OCI-LY3 (cell line): Measurements from ENCODE around the gene EDDM3A.

Experiments used
- H2AFZ ChIP-seq: fragments of 200-600, 300-600 bp; shearing (Covaris generic); 2 replicates; pipeline ENCODE4 v1.6.0; 2014; ENCODE audit warnings: antibody characterized with exemption, low read depth, low read length
- H3K27ac ChIP-seq: fragments of 200-600, 300-600 bp; sonication (generic); 2 replicates; pipeline ENCODE4 v1.5.1; 2014; ENCODE audit warnings: mild to moderate bottlenecking, low read length, moderate library complexity, mixed read lengths
- H3K27me3 ChIP-seq: fragments of 200-600, 300-600 bp; sonication (generic); 2 replicates; pipeline ENCODE4 v1.6.1; 2014; ENCODE audit warnings: low read depth, low read length, mixed read lengths
- H3K36me3 ChIP-seq: fragments of 200-600, 300-600 bp; sonication (generic); replicated peaks from 2 replicates; pipeline ENCODE3; 2014; ENCODE audit warnings: low read depth, low read length, mixed read lengths
- H3K4me1 ChIP-seq: fragments of 300-600, 200-600 bp; sonication (generic); 2 replicates; pipeline ENCODE4 v1.6.1; 2014; ENCODE audit warnings: low read length, mixed read lengths
- H3K4me2 ChIP-seq: fragments of 200-600, 300-600 bp; sonication (generic); 2 replicates; pipeline ENCODE4 v1.6.1; 2014; ENCODE audit warnings: low read length, mixed read lengths
- H3K4me3 ChIP-seq: fragments of 300-600, 200-600 bp; sonication (generic); 2 replicates; pipeline ENCODE4 v1.5.1; 2014; ENCODE audit warnings: antibody characterized with exemption, mild to moderate bottlenecking, low read length, moderate library complexity
- H3K79me2 ChIP-seq: fragments of 300-600, 200-600 bp; shearing (Covaris generic); 2 replicates; pipeline ENCODE4 v1.6.1; 2014; ENCODE audit warnings: mild to moderate bottlenecking, low read length, mixed read lengths
- H3K9ac ChIP-seq: fragments of 300-600, 200-600 bp; shearing (Covaris generic); 2 replicates; pipeline ENCODE4 v1.6.0; 2014; ENCODE audit warnings: mild to moderate bottlenecking, low read length, moderate library complexity
- H3K9me3 ChIP-seq: fragments of 200-600, 300-600 bp; shearing (Covaris generic); 2 replicates; pipeline ENCODE4 v1.6.1; 2014; ENCODE audit warnings: low read length, mixed read lengths; ENCODE audit not compliant: insufficient read depth
- H4K20me1 ChIP-seq: fragments of 200-600, 300-600 bp; sonication (generic); 2 replicates; pipeline ENCODE4 v1.6.1; 2016; ENCODE audit warnings: low read length, mixed read lengths; ENCODE audit not compliant: insufficient read depth
- CTCF ChIP-seq: fragments of 200-600, 300-600 bp; sonication (generic); IDR thresholded peaks from 2 replicates; pipeline ENCODE4 v1.5.1; 2014; ENCODE audit warnings: antibody characterized with exemption, low read length, low read depth
- EZH2phosphoT487 ChIP-seq: fragments of 200-600 bp; shearing (Covaris generic); IDR thresholded peaks from 2 replicates; pipeline ENCODE4 v1.6.1; 2018; ENCODE audit warnings: antibody characterized with exemption, mixed run types, low read depth

The EDDM3A gene

GRCh38 chr14:20781803-20782202, 36.1 kb downstream of the EDDM3A start:
- peaks cover 33% of the 10 kb centered on the region for H3K4me1 ChIP-seq
- TF ChIP-seq EZH2phosphoT487 (no peak), CTCF (no peak)
- peak overlapping the region; percentile 82 for H3K27ac ChIP-seq
- H3K9ac ChIP-seq, result peak overlapping the region; percentile 29
- peak overlapping the region; percentile 22; the same call in 1 of the 2 replicates for H2AFZ ChIP-seq
- no peaks in the 10 kb centered on the region for H3K27me3 ChIP-seq
- peaks cover 3% of the 10 kb centered on the region for H3K36me3 ChIP-seq
- H4K20me1 ChIP-seq, result no peaks in the 10 kb centered on the region
- peak overlapping the region; percentile 78 for H3K4me2 ChIP-seq
- H3K4me3 ChIP-seq, result peak overlapping the region; percentile 53
- no peaks in the 10 kb centered on the region for H3K79me2 ChIP-seq
- H3K9me3 ChIP-seq, result no peaks in the 10 kb centered on the region

GRCh38 chr14:20782280-20782890, 36.7 kb downstream of the EDDM3A start:
- peak overlapping the region; percentile 29; the same call in 1 of the 2 replicates for H3K9ac ChIP-seq
- no peaks in the 10 kb centered on the region for H3K9me3 ChIP-seq
- H3K4me1 ChIP-seq, result peaks cover 36% of the 10 kb centered on the region
- H3K4me2 ChIP-seq, result peak overlapping the region; percentile 78
- peak overlapping the region; percentile 82 for H3K27ac ChIP-seq
- H3K4me3 ChIP-seq, result peak overlapping the region; percentile 53
- H3K27me3 ChIP-seq, result no peaks in the 10 kb centered on the region
- no peaks in the 10 kb centered on the region for H3K79me2 ChIP-seq
- TF ChIP-seq EZH2phosphoT487, result no peak
- TF ChIP-seq CTCF, result no peak
- H4K20me1 ChIP-seq, result no peaks in the 10 kb centered on the region
- H3K36me3 ChIP-seq, result peaks cover 3% of the 10 kb centered on the region
- peak overlapping the region; percentile 22; the same call in 1 of the 2 replicates for H2AFZ ChIP-seq

- H3K4me2 ChIP-seq, result no peak overlapping the region
- TF ChIP-seq EZH2phosphoT487, result no peak
- TF ChIP-seq CTCF, result no peak
- no peaks in the 10 kb centered on the region for H3K79me2 ChIP-seq
- H4K20me1 ChIP-seq, result no peaks in the 10 kb centered on the region
- no peak overlapping the region for H3K9ac ChIP-seq
- H3K4me1 ChIP-seq, result peaks cover 20% of the 10 kb centered on the region
- H2AFZ ChIP-seq, result no peak overlapping the region
- no peaks in the 10 kb centered on the region for H3K27me3 ChIP-seq
- H3K9me3 ChIP-seq, result no peaks in the 10 kb centered on the region
- H3K27ac ChIP-seq, result no peak overlapping the region
- no peaks in the 10 kb centered on the region for H3K36me3 ChIP-seq
- H3K4me3 ChIP-seq, result no peak overlapping the region
Measured at GRCh38 chr14:20787025-20787424, 41.3 kb downstream of the EDDM3A start.

GRCh38 chr14:20789230-20789813, 43.6 kb downstream of the EDDM3A start:
- H3K4me2 ChIP-seq, result no peak overlapping the region
- no peak for TF ChIP-seq CTCF
- TF ChIP-seq EZH2phosphoT487, result no peak
- no peaks in the 10 kb centered on the region for H4K20me1 ChIP-seq
- no peaks in the 10 kb centered on the region for H3K79me2 ChIP-seq
- H3K4me3 ChIP-seq, result no peak overlapping the region
- no peaks in the 10 kb centered on the region for H3K36me3 ChIP-seq
- no peak overlapping the region for H2AFZ ChIP-seq
- peaks cover 13% of the 10 kb centered on the region for H3K4me1 ChIP-seq
- no peak overlapping the region for H3K9ac ChIP-seq
- no peak overlapping the region for H3K27ac ChIP-seq
- no peaks in the 10 kb centered on the region for H3K9me3 ChIP-seq
- no peaks in the 10 kb centered on the region for H3K27me3 ChIP-seq
